HG02571 (cell line): ENCODE results near the gene LRRC7.
"Not testable (repeated sequence)": the region's sequence is repeated elsewhere in the genome, so short reads cannot be mapped to it uniquely, and the experiment has no call there.

Experiments
- ATAC-seq: cut with Tn5 transposase; IDR thresholded peaks from one replicate; pipeline ENCODE4 v1.9.1; 2021; ENCODE audit warnings: mild to moderate bottlenecking, moderate library complexity; ENCODE audit not compliant: unreplicated experiment

Gene LRRC7

GRCh38 chr1:70033266-70033873, 465.6 kb downstream of the LRRC7 start:
- ATAC-seq = no peak

GRCh38 chr1:70033936-70034335, 466.2 kb downstream of the LRRC7 start:
- no peak for ATAC-seq

- ATAC-seq = no peak
Measured at GRCh38 chr1:70034403-70034802, 466.7 kb downstream of the LRRC7 start.

GRCh38 chr1:70038025-70038424, 470.3 kb downstream of the LRRC7 start:
- no peak for ATAC-seq

- ATAC-seq = no peak
Measured at GRCh38 chr1:70039485-70039884, 471.8 kb downstream of the LRRC7 start.

- ATAC-seq = no peak
Measured at GRCh38 chr1:70041317-70042045, 473.8 kb downstream of the LRRC7 start.

GRCh38 chr1:70042090-70042731, 474.5 kb downstream of the LRRC7 start:
- ATAC-seq = no peak

GRCh38 chr1:70043804-70044203, 476.1 kb downstream of the LRRC7 start:
- no peak for ATAC-seq

GRCh38 chr1:70044832-70045231, 477.1 kb downstream of the LRRC7 start:
- no peak for ATAC-seq

GRCh38 chr1:70045581-70045980, 477.9 kb downstream of the LRRC7 start:
- ATAC-seq = not testable (repeated sequence)

GRCh38 chr1:70048336-70049094, 480.8 kb downstream of the LRRC7 start:
- no peak for ATAC-seq

GRCh38 chr1:70051926-70052325, 484.2 kb downstream of the LRRC7 start:
- ATAC-seq = no peak

GRCh38 chr1:70057500-70057899, 489.8 kb downstream of the LRRC7 start:
- no peak for ATAC-seq

- no peak for ATAC-seq
Measured at GRCh38 chr1:70061231-70061630, 493.5 kb downstream of the LRRC7 start.

- ATAC-seq = no peak
Measured at GRCh38 chr1:70063861-70064260, 496.1 kb downstream of the LRRC7 start.

GRCh38 chr1:70066711-70067110, 499.0 kb downstream of the LRRC7 start:
- ATAC-seq = no peak

GRCh38 chr1:70071601-70072000, 503.9 kb downstream of the LRRC7 start:
- ATAC-seq = no peak

GRCh38 chr1:70072231-70072751, 504.6 kb downstream of the LRRC7 start:
- no peak for ATAC-seq

GRCh38 chr1:70075761-70076160, 508.0 kb downstream of the LRRC7 start:
- ATAC-seq = no peak

- ATAC-seq = no peak
Measured at GRCh38 chr1:70077066-70077465, 509.3 kb downstream of the LRRC7 start.

GRCh38 chr1:70079546-70079945, 511.8 kb downstream of the LRRC7 start:
- no peak for ATAC-seq
